ENCODE measurements around the gene VAV2.

DNA sequence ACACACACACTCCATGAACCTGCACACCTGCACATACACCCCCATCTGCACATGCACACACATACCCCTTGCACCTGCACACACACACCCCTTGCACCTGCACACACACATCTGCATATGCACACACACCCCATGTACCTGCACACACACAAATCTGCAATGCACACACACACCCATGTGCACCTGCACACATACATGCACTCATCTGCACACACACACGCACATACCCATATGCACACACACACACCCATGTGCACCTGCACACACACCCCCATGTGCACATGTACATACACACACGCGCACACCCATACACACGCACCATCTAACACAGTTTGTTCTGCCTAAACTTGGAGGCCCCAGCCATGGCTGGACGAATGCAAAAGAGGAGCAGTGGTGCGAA, 138.1 kb downstream of the VAV2 start:
- TF ChIP-seq CTCF (conservative IDR thresholded peaks at IDR 0.05) (no peak), ZFX (IDR thresholded peaks at IDR 0.05) (no peak)

Measured in C4-2B (cell line).